Mesenchymal stem cell (in vitro differentiated cells and primary cell): ENCODE data around the gene GABPB1. TPM values are rescaled to one million over a fixed set of nuclear protein-coding genes. Genes with fewer than 3 reads are reported as not detected.

ENCODE experiments used
- DNase-seq: peaks from one replicate; pipeline ENCODE4 v3.0.0-alpha.2; 2013
- H2AFZ ChIP-seq: one replicate; pipeline ENCODE4 v1.6.1; 2013; ENCODE audit warnings: low read depth, mild to moderate bottlenecking, control low read depth, inconsistent platforms, low read length, moderate library complexity
- H2AK5ac ChIP-seq: 2 replicates; pipeline ENCODE4 v1.6.1; 2013; ENCODE audit warnings: low read length, moderate library complexity, mild to moderate bottlenecking, inconsistent platforms; ENCODE audit not compliant: severe bottlenecking
- H2BK120ac ChIP-seq: one replicate; pipeline ENCODE4 v1.6.1; 2013; ENCODE audit warnings: low read depth, mild to moderate bottlenecking, inconsistent platforms, low read length, moderate library complexity
- H2BK12ac ChIP-seq, 2 experiments: one replicate each; pipeline ENCODE4 v1.6.1; 2013; ENCODE audit warnings: inconsistent platforms in 2 of 2, low read length in 2 of 2, mild to moderate bottlenecking in 2 of 2, moderate library complexity in 2 of 2, control low read depth in 1 of 2
- H2BK15ac ChIP-seq: one replicate; pipeline ENCODE4 v1.6.1; 2013; ENCODE audit warnings: mild to moderate bottlenecking, low read depth, inconsistent platforms; ENCODE audit not compliant: poor library complexity, severe bottlenecking
- H2BK5ac ChIP-seq: 2 replicates; pipeline ENCODE4 v1.6.1; 2013; ENCODE audit warnings: low read depth, mild to moderate bottlenecking, low read length, control low read depth, inconsistent platforms; ENCODE audit not compliant: poor library complexity, severe bottlenecking
- H3K14ac ChIP-seq, 2 experiments: one replicate each; pipeline ENCODE4 v1.6.1; 2013; ENCODE audit warnings: inconsistent platforms in 2 of 2, low read length in 2 of 2, control low read depth in 1 of 2, mild to moderate bottlenecking in 1 of 2, moderate library complexity in 1 of 2
- H3K18ac ChIP-seq, 2 experiments: one replicate each; pipeline ENCODE4 v1.6.1; 2013; ENCODE audit warnings: inconsistent platforms in 2 of 2, low read length in 2 of 2, control low read depth in 1 of 2, low read depth in 1 of 2, mild to moderate bottlenecking in 1 of 2
- H3K23ac ChIP-seq, 2 experiments: one replicate each; pipeline ENCODE4 v1.6.1; 2013; ENCODE audit warnings: inconsistent platforms in 2 of 2, low read length in 2 of 2, mild to moderate bottlenecking in 2 of 2, moderate library complexity in 2 of 2, control low read depth in 1 of 2
- H3K27ac ChIP-seq: 2 replicates; pipeline ENCODE4 v1.5.1; 2013; ENCODE audit warnings: mild to moderate bottlenecking, moderate library complexity, low read length, control low read depth, inconsistent platforms; ENCODE audit not compliant: poor library complexity, severe bottlenecking
- H3K27me3 ChIP-seq, 2 experiments: 2 replicates each; pipeline versions ENCODE4 v1.6.1 to v1.7.0; 2013; ENCODE audit warnings: low read length in 2 of 2, mild to moderate bottlenecking in 2 of 2, moderate library complexity in 2 of 2, control low read depth in 1 of 2, inconsistent platforms in 1 of 2; ENCODE audit not compliant: control insufficient read depth in 1 of 2, insufficient read depth in 1 of 2
- H3K36me3 ChIP-seq, 2 experiments: 2 replicates each; pipeline versions ENCODE4 v1.6.1 to v1.7.0; 2013; ENCODE audit warnings: low read length in 2 of 2, control low read depth in 1 of 2, inconsistent platforms in 1 of 2, low read depth in 1 of 2, mild to moderate bottlenecking in 1 of 2; ENCODE audit not compliant: insufficient read depth in 2 of 2, control insufficient read depth in 1 of 2
- H3K4ac ChIP-seq, 2 experiments: one replicate each; pipeline ENCODE4 v1.6.1; 2013; ENCODE audit warnings: inconsistent platforms in 2 of 2, low read length in 2 of 2, mild to moderate bottlenecking in 2 of 2, moderate library complexity in 2 of 2, control low read depth in 1 of 2, low read depth in 1 of 2
- H3K4me1 ChIP-seq: 2 replicates; pipeline ENCODE4 v1.6.1; 2013; ENCODE audit warnings: low read depth, low read length, control low read depth; ENCODE audit not compliant: control insufficient read depth, insufficient read depth
- H3K4me2 ChIP-seq: 2 replicates; pipeline ENCODE4 v1.6.1; 2013; ENCODE audit warnings: low read length, mild to moderate bottlenecking, inconsistent platforms; ENCODE audit not compliant: poor library complexity, severe bottlenecking
- H3K4me3 ChIP-seq, 2 experiments: 2 replicates each; pipeline versions ENCODE4 v1.5.1 to v1.7.0; 2013; ENCODE audit warnings: low read length in 2 of 2, mild to moderate bottlenecking in 2 of 2, control low read depth in 1 of 2, low read depth in 1 of 2; ENCODE audit not compliant: insufficient read depth in 1 of 2
- H3K79me1 ChIP-seq: replicated peaks from 2 replicates; pipeline ENCODE4 v1.6.1; 2013; ENCODE audit warnings: mild to moderate bottlenecking, control low read depth, low read length, inconsistent platforms; ENCODE audit not compliant: poor library complexity, severe bottlenecking
- H3K9ac ChIP-seq: 2 replicates; pipeline ENCODE4 v1.7.0; 2013; ENCODE audit warnings: mild to moderate bottlenecking, low read length, moderate library complexity
- H3K9me3 ChIP-seq: 2 replicates; pipeline ENCODE4 v1.7.0; 2013; ENCODE audit warnings: mild to moderate bottlenecking, low read length; ENCODE audit not compliant: control insufficient read depth
- H4K8ac ChIP-seq: one replicate; pipeline ENCODE4 v1.6.1; 2013; ENCODE audit warnings: inconsistent platforms, mild to moderate bottlenecking, low read length, moderate library complexity
- H4K91ac ChIP-seq: one replicate; pipeline ENCODE4 v1.6.1; 2013; ENCODE audit warnings: mild to moderate bottlenecking, low read length, inconsistent platforms
- whole genome bisulfite sequencing: methylation state at CpG from one replicate; pipeline ENCODE4 v1.1.7; 2013; ENCODE audit warnings: mixed read lengths; 5-methylcytosine and 5-hydroxymethylcytosine counted together
- small RNA-seq: library from polyadenylated mRNA; stranded (forward); fragments of <200 nt; extraction: miRNeasy Mini kit (QIAGEN cat#:217004); gene quantifications from one replicate; pipeline ENCODE3, GENCODE V24; 2013; ENCODE audit warnings: low read depth

GABPB1 gene

GRCh38 chr15:50225938-50226337, 129.1 kb downstream of the GABPB1 start:
- Histone ChIP-seq H3K4me2 (no peak overlapping the region), H3K14ac (no peak overlapping the region), H2AK5ac (no peak overlapping the region), H3K4ac (no peak overlapping the region), H3K18ac (no peak overlapping the region), H3K79me1 (no peaks in the 10 kb centered on the region), H2BK15ac (no peak overlapping the region), H2BK5ac (no peak overlapping the region), H2BK120ac (no peak overlapping the region), H3K4me3 (no peak overlapping the region), H3K23ac (no peak overlapping the region), H3K27ac (no peak overlapping the region), H4K91ac (no peak overlapping the region), H3K27me3 (peaks cover 0 to 18% of the 10 kb centered on the region in 2 experiments), H3K36me3 (no peaks in the 10 kb centered on the region), H3K9me3 (no peaks in the 10 kb centered on the region), H4K8ac (no peak overlapping the region), H3K9ac (no peak overlapping the region), H2BK12ac (no peak overlapping the region), H2AFZ (no peak overlapping the region), H3K4me1 (peaks cover 1% of the 10 kb centered on the region)
- no peak for DNase-seq
- WGBS, result no CpG with 5 or more reads among the region's 3 CpGs

Small RNA genes lying within 50 kb of the gene (small RNA-seq; reads per million reads assigned to genes)
- not detected for gene RNU6-94P
